ENCODE data around the gene B4GALT3. TPM values are rescaled to one million over a fixed set of nuclear protein-coding genes. Genes with fewer than 3 reads are reported as not detected.

The B4GALT3 gene
- total RNA-seq, 4 donors from 2014 or later = 3.0 to 71.4 (median 26.6) TPM

DNA sequence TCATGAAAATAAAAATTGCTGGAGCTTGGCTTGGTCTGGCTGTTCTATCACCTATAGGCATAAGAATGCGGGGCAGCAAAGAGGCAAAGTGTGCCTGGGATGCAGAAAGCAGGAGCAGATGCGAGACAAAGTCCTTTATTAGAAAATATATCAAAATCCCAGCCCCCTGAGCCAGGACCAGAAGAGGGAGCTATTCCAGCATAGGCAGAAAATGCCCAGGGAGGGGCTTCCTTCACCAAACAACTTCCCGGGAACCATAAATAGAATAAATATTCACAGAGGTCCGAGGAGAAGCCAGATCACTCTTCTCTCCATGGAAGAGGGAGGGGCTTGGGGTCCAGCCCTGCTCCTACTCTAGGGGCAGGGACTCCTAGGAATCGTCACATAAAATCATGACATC is 6.1 kb downstream of the B4GALT3 start:
- intact Hi-C loops (cut with DNase I; ENCODE audit: low total_unique reads) (no loop called here), in situ Hi-C loops (cut with MboI; ENCODE audit: low pct_ligation_motif_present in 1 of 4, low pct_unique_long_range_greater_than_20kb in 1 of 4, low sequenced_read_pairs in 3 of 4) (no loop called here)
- no peaks in the 10 kb centered on the region for H3K27me3 ChIP-seq
- TF ChIP-seq, protein P1, sequence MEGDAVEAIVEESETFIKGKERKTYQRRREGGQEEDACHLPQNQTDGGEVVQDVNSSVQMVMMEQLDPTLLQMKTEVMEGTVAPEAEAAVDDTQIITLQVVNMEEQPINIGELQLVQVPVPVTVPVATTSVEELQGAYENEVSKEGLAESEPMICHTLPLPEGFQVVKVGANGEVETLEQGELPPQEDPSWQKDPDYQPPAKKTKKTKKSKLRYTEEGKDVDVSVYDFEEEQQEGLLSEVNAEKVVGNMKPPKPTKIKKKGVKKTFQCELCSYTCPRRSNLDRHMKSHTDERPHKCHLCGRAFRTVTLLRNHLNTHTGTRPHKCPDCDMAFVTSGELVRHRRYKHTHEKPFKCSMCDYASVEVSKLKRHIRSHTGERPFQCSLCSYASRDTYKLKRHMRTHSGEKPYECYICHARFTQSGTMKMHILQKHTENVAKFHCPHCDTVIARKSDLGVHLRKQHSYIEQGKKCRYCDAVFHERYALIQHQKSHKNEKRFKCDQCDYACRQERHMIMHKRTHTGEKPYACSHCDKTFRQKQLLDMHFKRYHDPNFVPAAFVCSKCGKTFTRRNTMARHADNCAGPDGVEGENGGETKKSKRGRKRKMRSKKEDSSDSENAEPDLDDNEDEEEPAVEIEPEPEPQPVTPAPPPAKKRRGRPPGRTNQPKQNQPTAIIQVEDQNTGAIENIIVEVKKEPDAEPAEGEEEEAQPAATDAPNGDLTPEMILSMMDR (IDR thresholded peaks at IDR 0.05) = no peak
- TF ChIP-seq POLR2A (IDR thresholded peaks at IDR 0.05) (no peak), POLR2AphosphoS5 (IDR thresholded peaks at IDR 0.05) (no peak)
- no peak overlapping the region for H3K4me3 ChIP-seq
- DNase-seq = no peak
- 54 to 57% methylated on average over 4 to 5 of the region's 5 CpGs for WGBS, 2 donors (ENCODE audit: low coverage in 1 of 2)
- H3K27ac ChIP-seq = no peak overlapping the region
- H3K9me3 ChIP-seq = no peaks in the 10 kb centered on the region
- peaks cover 5 to 29% (median 14%) of the 10 kb centered on the region in 4 donors for H3K4me1 ChIP-seq
- H3K36me3 ChIP-seq = peaks cover 0 to 38% (median 13%) of the 10 kb centered on the region in 4 donors

DNA sequence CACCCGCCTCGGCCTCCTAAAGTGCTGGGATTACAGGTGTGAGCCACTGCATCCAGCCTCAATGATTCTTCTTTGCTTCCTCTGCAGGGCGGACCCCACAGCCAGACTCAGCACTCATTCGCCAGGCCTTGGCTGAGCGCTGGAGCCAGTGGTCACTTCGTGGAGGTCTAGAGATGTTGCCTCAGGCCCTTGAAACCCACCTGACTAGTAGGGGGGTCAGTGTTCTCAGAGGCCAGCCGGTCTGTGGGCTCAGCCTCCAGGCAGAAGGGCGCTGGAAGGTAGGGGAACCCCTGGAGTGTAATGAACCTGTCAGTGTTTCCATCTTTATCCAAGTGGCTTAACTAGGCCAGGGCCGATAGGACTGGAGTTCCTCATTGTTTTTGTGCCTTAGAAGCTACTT is 8.4 kb downstream of the B4GALT3 start:
- peaks cover 5 to 32% (median 15%) of the 10 kb centered on the region in 4 donors for H3K4me1 ChIP-seq
- H3K4me3 ChIP-seq = no peak overlapping the region
- no peak overlapping the region for H3K27ac ChIP-seq
- TF ChIP-seq POLR2A (IDR thresholded peaks at IDR 0.05) = no peak
- TF ChIP-seq, protein P1 (IDR thresholded peaks at IDR 0.05) = no peak
- no peak for TF ChIP-seq POLR2AphosphoS5 (IDR thresholded peaks at IDR 0.05)
- TF ChIP-seq EP300 (IDR thresholded peaks at IDR 0.05; ENCODE audit: low read depth) = no peak
- H3K27me3 ChIP-seq = no peaks in the 10 kb centered on the region
- no peaks in the 10 kb centered on the region for H3K9me3 ChIP-seq
- WGBS, 2 donors (ENCODE audit: low coverage in 1 of 2) = 90% methylated on average over 9 of the region's 9 CpGs; no CpG with 5 or more reads in 1 of the 2 donors
- intact Hi-C loops (cut with DNase I; ENCODE audit: low total_unique reads) = no loop called here
- peaks cover 0 to 27% (median 13%) of the 10 kb centered on the region in 4 donors for H3K36me3 ChIP-seq
- in situ Hi-C loops (cut with MboI; ENCODE audit: low pct_ligation_motif_present in 1 of 4, low pct_unique_long_range_greater_than_20kb in 1 of 4, low sequenced_read_pairs in 3 of 4) = no loop called here
- no peak for DNase-seq

DNA sequence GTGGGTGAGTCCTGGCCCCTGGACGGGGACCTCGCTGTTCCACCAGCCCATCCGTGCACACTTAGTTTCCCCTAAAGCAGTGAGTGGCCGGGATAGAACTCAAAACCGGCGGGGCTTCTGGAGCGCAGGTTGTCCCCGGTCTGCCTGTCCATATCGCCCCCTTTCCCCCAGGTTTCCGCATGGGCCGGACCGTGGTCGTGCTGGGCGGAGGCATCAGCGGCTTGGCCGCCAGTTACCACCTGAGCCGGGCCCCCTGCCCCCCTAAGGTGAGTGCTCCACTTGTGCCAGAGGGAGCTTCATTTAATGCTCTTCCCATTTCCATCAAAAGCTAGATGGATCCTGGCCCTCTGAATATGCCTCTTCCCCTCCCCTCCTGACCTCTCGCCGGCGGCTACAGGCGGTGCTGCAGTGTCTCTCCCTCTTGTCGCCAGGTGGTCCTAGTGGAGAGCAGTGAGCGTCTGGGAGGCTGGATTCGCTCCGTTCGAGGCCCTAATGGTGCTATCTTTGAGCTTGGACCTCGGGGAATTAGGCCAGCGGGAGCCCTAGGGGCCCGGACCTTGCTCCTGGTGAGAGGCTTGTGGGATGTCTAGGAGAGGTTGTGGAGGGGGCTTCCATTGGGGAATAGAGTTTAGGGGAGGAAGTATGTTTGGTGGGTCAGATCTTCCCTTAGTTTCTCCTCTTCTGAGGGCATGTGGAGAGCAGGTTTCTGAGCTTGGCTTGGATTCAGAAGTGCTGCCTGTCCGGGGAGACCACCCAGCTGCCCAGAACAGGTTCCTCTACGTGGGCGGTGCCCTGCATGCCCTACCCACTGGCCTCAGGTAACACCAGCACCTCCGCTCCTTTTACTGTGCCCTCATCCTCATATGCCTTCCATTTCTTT is 10.4 kb downstream of the B4GALT3 start:
- peaks cover 0 to 14% (median 6%) of the 10 kb centered on the region in 4 donors for H3K36me3 ChIP-seq
- 6% methylated on average over 33 of the region's 33 CpGs; no CpG with 5 or more reads in 1 of the 2 donors for WGBS, 2 donors (ENCODE audit: low coverage in 1 of 2)
- H3K4me3 ChIP-seq = peak overlapping the region; percentile 51 to 77 (median 58)
- peak overlapping the region; percentile 87 to 94 (median 91) for H3K27ac ChIP-seq
- TF ChIP-seq EP300 (IDR thresholded peaks at IDR 0.05; ENCODE audit: low read depth) (no peak), POLR2A (IDR thresholded peaks at IDR 0.05) (no peak)
- in situ Hi-C loops (cut with MboI; ENCODE audit: low pct_ligation_motif_present in 1 of 4, low pct_unique_long_range_greater_than_20kb in 1 of 4, low sequenced_read_pairs in 3 of 4) = no loop called here
- no peak for DNase-seq
- H3K27me3 ChIP-seq = no peaks in the 10 kb centered on the region
- intact Hi-C loops (cut with DNase I; ENCODE audit: low total_unique reads) = no loop called here
- H3K4me1 ChIP-seq = peaks cover 5 to 21% (median 13%) of the 10 kb centered on the region in 4 donors
- no peaks in the 10 kb centered on the region for H3K9me3 ChIP-seq

DNA sequence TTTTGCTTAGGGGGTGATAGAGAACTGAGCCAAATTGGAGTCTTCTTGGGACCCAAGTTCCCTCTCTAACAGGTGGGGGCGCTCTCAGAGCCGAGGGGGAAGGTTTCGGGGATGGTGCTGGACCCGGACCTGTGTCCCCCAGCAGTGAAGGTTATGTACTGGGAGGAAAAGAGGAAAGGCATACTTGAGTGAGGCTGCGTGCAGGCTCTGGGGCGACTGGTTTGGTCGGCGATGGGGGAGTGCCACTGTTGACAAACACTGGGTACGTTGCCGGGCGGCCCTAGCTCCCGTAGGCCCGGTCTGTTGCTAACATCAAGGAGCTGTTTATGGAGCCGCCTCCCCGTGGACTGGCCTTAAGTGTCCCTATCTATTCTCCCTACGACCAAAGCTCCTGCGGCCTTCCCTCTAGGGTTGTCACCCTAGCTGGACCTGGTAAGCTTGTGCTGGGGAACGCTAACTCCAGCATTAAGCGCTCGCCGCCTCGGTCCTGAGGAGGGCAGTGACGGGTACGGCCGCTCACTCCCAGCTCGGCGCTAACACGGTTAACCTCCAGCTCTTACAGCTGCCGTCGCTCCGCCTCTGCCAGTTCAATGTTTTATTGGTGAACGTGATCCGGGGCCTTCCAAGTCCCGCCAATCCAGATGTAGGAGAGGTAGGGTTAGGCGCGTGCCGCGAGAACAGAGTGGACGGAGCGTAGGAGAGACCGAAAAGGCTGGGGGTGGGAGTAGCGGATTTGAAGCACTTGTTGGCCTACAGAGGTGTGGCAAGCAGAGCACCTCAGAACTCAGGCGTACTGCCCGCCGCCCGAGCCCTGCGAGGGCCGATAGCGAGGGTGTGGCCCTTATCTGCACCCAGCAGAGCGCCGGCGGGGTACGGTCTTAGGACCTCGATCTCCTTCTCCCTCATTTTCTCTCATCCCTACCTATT is 11.3 kb downstream of the B4GALT3 start, which contains the start of gene PPOX:
Gene PPOX, plus strand, starts transcription at position 685 of the 927 bp plus-strand sequence. CDS start 422 bp downstream, outside the sequence.
- 0% methylated on average over 2 to 54 of the region's 54 CpGs for WGBS, 2 donors (ENCODE audit: low coverage in 1 of 2)
- H3K4me3 ChIP-seq = peak within 1 kb of the TSS; percentile 51 to 77 (median 58)
- H3K27me3 ChIP-seq = no peaks in the 10 kb centered on the region
- no peaks in the 10 kb centered on the region for H3K9me3 ChIP-seq
- in situ Hi-C loops (cut with MboI; ENCODE audit: low pct_ligation_motif_present in 1 of 4, low pct_unique_long_range_greater_than_20kb in 1 of 4, low sequenced_read_pairs in 3 of 4) (no loop called here), intact Hi-C loops (cut with DNase I; ENCODE audit: low total_unique reads) (no loop called here)
- H3K27ac ChIP-seq = peak within 1 kb of the TSS; percentile 87 to 94 (median 91)
- H3K36me3 ChIP-seq = peaks cover 0 to 6% (median 1%) of the 10 kb centered on the region in 4 donors
- TF ChIP-seq POLR2AphosphoS5 (IDR thresholded peaks at IDR 0.05) (peak; percentile 77 to 88 (median 84)), EP300 (IDR thresholded peaks at IDR 0.05; ENCODE audit: low read depth) (peak; percentile 81), POLR2A (IDR thresholded peaks at IDR 0.05) (peak; percentile 84)
- TF ChIP-seq, protein P1 (IDR thresholded peaks at IDR 0.05) = peak; percentile 20 to 58 (median 42)
- peaks cover 11 to 28% (median 14%) of the 10 kb centered on the region in 4 donors for H3K4me1 ChIP-seq
- peak; percentile 97 for DNase-seq
